ENCODE data around the gene SLC66A3.

DNA sequence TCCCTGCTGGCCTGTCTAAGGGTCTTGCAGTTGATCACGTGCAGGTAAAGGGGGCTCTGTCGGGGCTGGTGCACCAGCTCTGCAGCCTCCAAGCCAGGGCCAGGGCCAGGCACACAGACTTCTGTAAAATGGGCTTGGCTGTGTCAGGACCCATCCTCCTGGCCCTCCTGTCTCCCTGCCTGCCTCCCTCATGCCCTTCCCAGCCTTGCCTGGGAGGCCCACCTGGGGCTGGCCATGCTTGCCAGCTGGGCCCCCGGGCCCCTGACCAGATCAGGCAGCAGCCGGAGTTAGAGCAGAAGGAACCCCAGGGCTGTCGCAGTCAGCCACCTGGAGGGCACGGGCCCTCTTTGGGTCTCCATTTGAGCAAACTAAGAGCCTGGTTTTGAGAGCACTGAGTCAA lies 2.0 kb downstream of the SLC66A3 start:
- no peak for TF ChIP-seq POLR2AphosphoS5 (IDR thresholded peaks at IDR 0.05)
- TF ChIP-seq, protein P1, sequence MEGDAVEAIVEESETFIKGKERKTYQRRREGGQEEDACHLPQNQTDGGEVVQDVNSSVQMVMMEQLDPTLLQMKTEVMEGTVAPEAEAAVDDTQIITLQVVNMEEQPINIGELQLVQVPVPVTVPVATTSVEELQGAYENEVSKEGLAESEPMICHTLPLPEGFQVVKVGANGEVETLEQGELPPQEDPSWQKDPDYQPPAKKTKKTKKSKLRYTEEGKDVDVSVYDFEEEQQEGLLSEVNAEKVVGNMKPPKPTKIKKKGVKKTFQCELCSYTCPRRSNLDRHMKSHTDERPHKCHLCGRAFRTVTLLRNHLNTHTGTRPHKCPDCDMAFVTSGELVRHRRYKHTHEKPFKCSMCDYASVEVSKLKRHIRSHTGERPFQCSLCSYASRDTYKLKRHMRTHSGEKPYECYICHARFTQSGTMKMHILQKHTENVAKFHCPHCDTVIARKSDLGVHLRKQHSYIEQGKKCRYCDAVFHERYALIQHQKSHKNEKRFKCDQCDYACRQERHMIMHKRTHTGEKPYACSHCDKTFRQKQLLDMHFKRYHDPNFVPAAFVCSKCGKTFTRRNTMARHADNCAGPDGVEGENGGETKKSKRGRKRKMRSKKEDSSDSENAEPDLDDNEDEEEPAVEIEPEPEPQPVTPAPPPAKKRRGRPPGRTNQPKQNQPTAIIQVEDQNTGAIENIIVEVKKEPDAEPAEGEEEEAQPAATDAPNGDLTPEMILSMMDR (IDR thresholded peaks at IDR 0.05) = no peak
- TF ChIP-seq EP300 (IDR thresholded peaks at IDR 0.05; ENCODE audit: low read depth) = no peak
- no peak for TF ChIP-seq POLR2A (IDR thresholded peaks at IDR 0.05)

Data from transverse colon (tissue), 4 donors.